ENCODE measurements around the gene TRDN. TPM values are rescaled to one million over a fixed set of nuclear protein-coding genes. Genes with fewer than 3 reads are reported as not detected.

The TRDN gene
- polyA plus RNA-seq, 3 donors: 0.07 to 0.22 (median 0.18) TPM

- 29 to 44% (median 33%) methylated on average over 1 of the region's 1 CpG for WGBS, 3 donors
- H3K27ac ChIP-seq (ENCODE audit: low read depth, low read length): no peak overlapping the region
Measured at GRCh38 chr6:123638865-123639264, 2.1 kb upstream of the TRDN start.

GRCh38 chr6:123636282-123636681 lies 468 bp downstream of the TRDN start:
- WGBS, 3 donors: 73 to 90% (median 82%) methylated on average over 1 of the region's 1 CpG
- H3K27ac ChIP-seq (ENCODE audit: low read depth, low read length): no peak overlapping the region

- WGBS, 3 donors: 79 to 87% (median 84%) methylated on average over 1 of the region's 1 CpG
- no peak overlapping the region for H3K27ac ChIP-seq (ENCODE audit: low read depth, low read length)
Measured at GRCh38 chr6:123635567-123635966, 1.2 kb downstream of the TRDN start.

- 38 to 64% (median 50%) methylated on average over 1 of the region's 1 CpG for WGBS, 3 donors
- H3K27ac ChIP-seq (ENCODE audit: low read depth, low read length): no peak overlapping the region
Measured at GRCh38 chr6:123635144-123635543, 1.6 kb downstream of the TRDN start.

- 58 to 85% (median 83%) methylated on average over 4 of the region's 4 CpGs for WGBS, 3 donors
- H3K27ac ChIP-seq (ENCODE audit: low read depth, low read length): no peak overlapping the region
Measured at GRCh38 chr6:123632641-123633040, 4.1 kb downstream of the TRDN start.

- 51 to 71% (median 51%) methylated on average over 3 of the region's 3 CpGs for WGBS, 3 donors
- H3K27ac ChIP-seq (ENCODE audit: low read depth, low read length): no peak overlapping the region
Measured at GRCh38 chr6:123629258-123629941, 7.3 kb downstream of the TRDN start.

- H3K27ac ChIP-seq (ENCODE audit: low read depth, low read length): no peak overlapping the region
- WGBS, 3 donors: 89 to 94% (median 92%) methylated on average over 1 of the region's 1 CpG
Measured at GRCh38 chr6:123625696-123626095, 11.1 kb downstream of the TRDN start.

GRCh38 chr6:123622780-123623179 lies 14.0 kb downstream of the TRDN start:
- no peak overlapping the region for H3K27ac ChIP-seq (ENCODE audit: low read depth, low read length)

GRCh38 chr6:123619156-123619555 lies 17.6 kb downstream of the TRDN start:
- H3K27ac ChIP-seq (ENCODE audit: low read depth, low read length): no peak overlapping the region

More at GRCh38 chr6:123622780-123623179, 14.0 kb downstream of the TRDN start:
- 78 to 92% (median 91%) methylated on average over 1 of the region's 1 CpG for WGBS, 3 donors

GRCh38 chr6:123616942-123617341 lies 19.8 kb downstream of the TRDN start:
- WGBS, 3 donors: 56 to 69% (median 66%) methylated on average over 3 of the region's 3 CpGs
- no peak overlapping the region for H3K27ac ChIP-seq (ENCODE audit: low read depth, low read length)

GRCh38 chr6:123616016-123616415 lies 20.7 kb downstream of the TRDN start:
- no peak overlapping the region for H3K27ac ChIP-seq (ENCODE audit: low read depth, low read length)
- 63 to 76% (median 74%) methylated on average over 5 of the region's 5 CpGs for WGBS, 3 donors

- H3K27ac ChIP-seq (ENCODE audit: low read depth, low read length): no peak overlapping the region
Measured at GRCh38 chr6:123610779-123611178, 26.0 kb downstream of the TRDN start.

- 35 to 78% (median 70%) methylated on average over 6 of the region's 6 CpGs for WGBS, 3 donors
- H3K27ac ChIP-seq (ENCODE audit: low read depth, low read length): no peak overlapping the region
Measured at GRCh38 chr6:123604067-123604466, 32.7 kb downstream of the TRDN start.

GRCh38 chr6:123598011-123598410 lies 38.7 kb downstream of the TRDN start:
- no peak overlapping the region for H3K27ac ChIP-seq (ENCODE audit: low read depth, low read length)
- 83 to 94% (median 94%) methylated on average over 3 of the region's 3 CpGs for WGBS, 3 donors

- WGBS, 3 donors: 63 to 72% (median 72%) methylated on average over 2 of the region's 2 CpGs
- H3K27ac ChIP-seq (ENCODE audit: low read depth, low read length): no peak overlapping the region
Measured at GRCh38 chr6:123594776-123595175, 42.0 kb downstream of the TRDN start.

- H3K27ac ChIP-seq (ENCODE audit: low read depth, low read length): no peak overlapping the region
- 56 to 89% (median 85%) methylated on average over 2 of the region's 2 CpGs for WGBS, 3 donors
Measured at GRCh38 chr6:123592426-123592825, 44.3 kb downstream of the TRDN start.

- WGBS, 3 donors: 71 to 86% (median 86%) methylated on average over 5 of the region's 5 CpGs
- no peak overlapping the region for H3K27ac ChIP-seq (ENCODE audit: low read depth, low read length)
Measured at GRCh38 chr6:123589973-123590372, 46.8 kb downstream of the TRDN start.

GRCh38 chr6:123589317-123589716 lies 47.4 kb downstream of the TRDN start:
- WGBS, 3 donors: 9 to 39% (median 38%) methylated on average over 1 of the region's 1 CpG
- H3K27ac ChIP-seq (ENCODE audit: low read depth, low read length): no peak overlapping the region

- WGBS, 3 donors: 62 to 77% (median 73%) methylated on average over 1 of the region's 1 CpG
- H3K27ac ChIP-seq (ENCODE audit: low read depth, low read length): no peak overlapping the region
Measured at GRCh38 chr6:123588546-123588895, 48.2 kb downstream of the TRDN start.

GRCh38 chr6:123587838-123588545 lies 48.8 kb downstream of the TRDN start:
- 61 to 79% (median 68%) methylated on average over 4 of the region's 4 CpGs for WGBS, 3 donors
- no peak overlapping the region for H3K27ac ChIP-seq (ENCODE audit: low read depth, low read length)

Measured in adipose tissue (tissue), 3 donors.